ENCODE results near the gene LIG1.

Gene LIG1

GRCh38 chr19:48069435-48069834 lies 100.7 kb downstream of the LIG1 start:
- DNase-seq: no peak

Measured in activated naive CD4-positive, alpha-beta T cell treated with Interleukin-2 at 50 U/mL for 16 hours (primary cell).